ENCODE data around the gene FAM184B. TPM values are rescaled to one million over a fixed set of nuclear protein-coding genes. Genes with fewer than 3 reads are reported as not detected.

FAM184B gene
- total RNA-seq, 4 donors from 2014 or later: not detected

- no peak for TF ChIP-seq CTCF (IDR thresholded peaks at IDR 0.05; ENCODE audit: low read depth)
Measured at GRCh38 chr4:17616283-17616682, 165.1 kb downstream of the FAM184B start.

- TF ChIP-seq CTCF (IDR thresholded peaks at IDR 0.05; ENCODE audit: low read depth): no peak
Measured at GRCh38 chr4:17614416-17615299, 166.8 kb downstream of the FAM184B start, which contains the start of gene MED28. TSS of gene MED28 (plus strand) at chr4:17614641. CDS start at chr4:17614655, 14 bp downstream.

- no peak for TF ChIP-seq CTCF (IDR thresholded peaks at IDR 0.05; ENCODE audit: low read depth)
Measured at GRCh38 chr4:17613761-17614415, 167.5 kb downstream of the FAM184B start.

GRCh38 chr4:17605236-17605635 lies 176.2 kb downstream of the FAM184B start:
- no peak for TF ChIP-seq CTCF (IDR thresholded peaks at IDR 0.05; ENCODE audit: low read depth)

- no peak for TF ChIP-seq CTCF (IDR thresholded peaks at IDR 0.05; ENCODE audit: low read depth)
Measured at GRCh38 chr4:17599826-17600225, 181.6 kb downstream of the FAM184B start.

- TF ChIP-seq CTCF (IDR thresholded peaks at IDR 0.05; ENCODE audit: low read depth): no peak
Measured at GRCh38 chr4:17597517-17597916, 183.9 kb downstream of the FAM184B start.

GRCh38 chr4:17595471-17596005 lies 185.9 kb downstream of the FAM184B start:
- TF ChIP-seq CTCF (IDR thresholded peaks at IDR 0.05; ENCODE audit: low read depth): no peak

All from subcutaneous adipose tissue (tissue), 4 donors.